Stimulated activated CD8-positive, alpha-beta memory T cell treated with anti-CD3 and anti-CD28 coated beads, Interleukin-15, amount 100 ng/mL, for 24 hours (primary cell): ENCODE measurements around the gene QSOX1.
A peak's percentile ranks its signal among the peaks of the same experiment; 100 is the strongest.

Source experiments
- DNase-seq: peaks from one replicate; pipeline ENCODE4 v3.0.0-alpha.2; 2020; ENCODE audit warnings: low read depth

QSOX1 gene

GRCh38 chr1:180169640-180170195 lies 15.0 kb downstream of the QSOX1 start:
- DNase-seq: no peak

- no peak for DNase-seq
Observed at GRCh38 chr1:180170546-180171151, 16.0 kb downstream of the QSOX1 start.

- no peak for DNase-seq
Observed at GRCh38 chr1:180171691-180172090, 17.0 kb downstream of the QSOX1 start.

- no peak for DNase-seq
Observed at GRCh38 chr1:180173451-180173850, 18.8 kb downstream of the QSOX1 start.

GRCh38 chr1:180173952-180174351 lies 19.3 kb downstream of the QSOX1 start:
- no peak for DNase-seq

- no peak for DNase-seq
Observed at GRCh38 chr1:180175291-180175690, 20.6 kb downstream of the QSOX1 start.

GRCh38 chr1:180175806-180176205 lies 21.1 kb downstream of the QSOX1 start:
- no peak for DNase-seq

GRCh38 chr1:180176965-180177364 lies 22.3 kb downstream of the QSOX1 start:
- DNase-seq: no peak

GRCh38 chr1:180177931-180178330 lies 23.3 kb downstream of the QSOX1 start:
- no peak for DNase-seq

- peak; percentile 45 for DNase-seq
Observed at GRCh38 chr1:180178511-180179161, 24.0 kb downstream of the QSOX1 start.

- DNase-seq: no peak
Observed at GRCh38 chr1:180179162-180179957, 24.7 kb downstream of the QSOX1 start.

- DNase-seq: no peak
Observed at GRCh38 chr1:180181048-180181447, 26.4 kb downstream of the QSOX1 start.

- DNase-seq: no peak
Observed at GRCh38 chr1:180181996-180182642, 27.4 kb downstream of the QSOX1 start.

- no peak for DNase-seq
Observed at GRCh38 chr1:180182643-180183311, 28.1 kb downstream of the QSOX1 start.

- DNase-seq: no peak
Observed at GRCh38 chr1:180183426-180183825, 28.8 kb downstream of the QSOX1 start.

GRCh38 chr1:180184041-180184440 lies 29.4 kb downstream of the QSOX1 start:
- DNase-seq: no peak

GRCh38 chr1:180185281-180185680 lies 30.6 kb downstream of the QSOX1 start:
- DNase-seq: no peak

GRCh38 chr1:180185971-180186645 lies 31.4 kb downstream of the QSOX1 start:
- DNase-seq: no peak

GRCh38 chr1:180186831-180187230 lies 32.2 kb downstream of the QSOX1 start:
- DNase-seq: no peak

GRCh38 chr1:180187626-180188025 lies 33.0 kb downstream of the QSOX1 start:
- DNase-seq: no peak

GRCh38 chr1:180188091-180188506 lies 33.4 kb downstream of the QSOX1 start:
- no peak for DNase-seq
